HTR-8/SVneo (cell line): Measurements from ENCODE around the gene AQR.
A peak's percentile ranks its signal among the peaks of the same experiment; 100 is the strongest.

Experiments used
- DNase-seq: peaks from one replicate; pipeline ENCODE4 v3.0.0; 2011; ENCODE audit warnings: low spot score, mixed read lengths; ENCODE audit not compliant: insufficient read length
- FAIRE-seq: peaks from 2 replicates; lab custom pipeline; 2011; peaks lifted over from hg19 to GRCh38; lab: Jason Lieb, UNC

Gene AQR

DNA sequence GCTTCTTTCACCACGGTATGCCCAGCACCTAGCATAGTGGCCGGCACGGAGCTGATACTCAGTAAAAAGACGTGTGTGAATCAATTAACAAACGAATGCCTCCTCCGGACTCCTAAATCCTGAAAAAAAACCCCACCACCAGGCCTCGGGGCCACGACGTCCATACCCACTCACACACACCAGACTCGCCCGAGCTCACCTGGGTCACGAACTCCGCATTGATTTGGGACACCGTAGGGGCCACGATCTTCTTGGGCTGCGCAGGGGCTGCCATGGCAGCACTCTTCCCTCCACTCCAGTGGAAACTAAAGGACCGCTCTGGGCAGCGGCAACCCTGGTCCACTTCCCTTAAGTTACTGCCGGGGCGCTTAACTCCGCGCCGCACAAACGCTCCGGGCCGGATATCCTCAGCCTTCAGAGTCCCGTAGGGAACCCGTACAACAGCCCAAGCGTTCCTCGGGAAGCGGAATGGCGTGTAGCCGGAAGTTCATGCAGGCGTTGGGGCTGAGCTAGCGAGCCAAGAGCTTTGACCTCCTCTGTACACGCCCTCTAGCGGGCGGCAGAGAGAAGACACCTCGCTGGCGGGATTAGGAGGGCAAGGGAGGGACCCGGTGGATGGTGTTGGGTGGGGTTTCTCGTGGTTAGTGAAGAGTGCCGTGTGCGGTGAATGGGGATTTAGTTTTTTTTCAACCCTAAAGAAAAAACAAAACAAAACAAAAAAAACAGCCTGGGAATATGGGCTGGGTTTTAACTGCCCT lies at the start of gene AQR:
AQR (minus strand) TSS at position 403 of the 758 bp plus-strand sequence; CDS start at position 274, 129 bp downstream.
- FAIRE-seq (peak; percentile 73), DNase-seq (peak; percentile 89)

DNA sequence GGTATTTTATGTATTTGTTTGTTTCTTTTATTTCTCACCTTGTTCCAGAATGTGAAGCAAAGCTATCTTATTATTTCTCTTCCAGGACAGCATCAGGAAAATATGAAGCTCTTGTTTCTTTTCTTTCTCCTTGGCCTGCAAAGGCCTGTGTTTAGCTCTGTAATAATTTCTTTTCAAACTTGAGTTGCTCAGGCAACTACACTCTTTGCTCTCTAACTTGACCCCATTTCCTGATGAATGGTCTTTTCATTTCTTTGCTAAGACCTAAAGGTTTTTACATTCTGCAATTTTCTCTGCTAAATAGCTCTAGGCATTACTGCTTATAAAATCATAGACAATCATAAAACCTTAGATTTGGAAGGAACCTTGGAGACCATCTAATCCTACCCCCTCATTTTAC lies 44.7 kb upstream of the AQR start:
- DNase-seq (no peak), FAIRE-seq (no peak)

- FAIRE-seq = no peak
- DNase-seq = no peak
Measured at GRCh38 chr15:35013370-35013769, 43.8 kb upstream of the AQR start.

- FAIRE-seq (no peak), DNase-seq (no peak)
Measured at GRCh38 chr15:35007397-35007796, 37.9 kb upstream of the AQR start.

DNA sequence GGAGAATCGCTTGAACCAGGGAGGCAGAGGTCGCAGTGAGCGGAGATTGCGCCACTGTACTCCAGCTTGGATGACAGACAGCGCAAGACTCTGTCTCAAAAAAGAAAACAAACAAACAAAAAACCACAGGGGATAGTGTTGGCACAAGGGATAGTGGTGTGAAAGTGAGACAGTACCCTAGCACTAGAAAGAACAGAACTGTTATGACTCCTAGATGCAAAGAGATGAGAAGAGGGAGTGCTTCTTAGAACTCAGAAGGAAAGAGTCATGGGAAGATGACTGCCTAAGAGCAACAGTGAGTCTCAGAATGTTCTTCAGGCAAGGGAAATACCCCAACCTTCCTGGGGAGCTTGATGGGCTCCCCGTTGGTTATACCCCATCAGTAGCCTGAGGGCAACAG lies 36.4 kb upstream of the AQR start:
- FAIRE-seq = no peak
- no peak for DNase-seq

- DNase-seq (no peak), FAIRE-seq (no peak)
Measured at GRCh38 chr15:35003928-35004327, 34.4 kb upstream of the AQR start.

- no peak for FAIRE-seq
- peak; percentile 15 for DNase-seq
Measured at GRCh38 chr15:35000511-35000910, 31.0 kb upstream of the AQR start.

DNA sequence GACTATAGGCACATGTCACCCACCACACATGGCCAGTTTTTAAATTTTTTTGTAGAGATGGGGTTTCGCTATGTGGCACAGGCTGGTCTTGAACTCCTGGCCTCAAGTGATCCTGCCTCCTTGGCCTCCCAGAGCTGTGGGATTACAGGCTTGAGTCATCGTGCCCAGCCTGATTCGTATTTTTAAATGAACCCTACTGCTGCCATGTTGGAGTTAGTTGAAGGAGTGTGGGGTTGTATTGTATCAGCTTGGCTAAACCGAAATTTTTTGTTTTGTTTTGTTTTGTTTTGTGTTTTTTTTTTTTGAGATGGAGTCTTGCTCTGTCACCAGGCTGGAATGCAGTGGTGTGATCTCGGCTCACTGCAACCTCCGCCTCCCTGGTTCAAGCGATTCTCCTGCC lies 30.4 kb upstream of the AQR start:
- FAIRE-seq = no peak

GRCh38 chr15:34994925-34995324 lies 25.4 kb upstream of the AQR start:
- DNase-seq = no peak
- FAIRE-seq = no peak

More for the DNA sequence above, 30.4 kb upstream of the AQR start:
- DNase-seq = no peak

DNA sequence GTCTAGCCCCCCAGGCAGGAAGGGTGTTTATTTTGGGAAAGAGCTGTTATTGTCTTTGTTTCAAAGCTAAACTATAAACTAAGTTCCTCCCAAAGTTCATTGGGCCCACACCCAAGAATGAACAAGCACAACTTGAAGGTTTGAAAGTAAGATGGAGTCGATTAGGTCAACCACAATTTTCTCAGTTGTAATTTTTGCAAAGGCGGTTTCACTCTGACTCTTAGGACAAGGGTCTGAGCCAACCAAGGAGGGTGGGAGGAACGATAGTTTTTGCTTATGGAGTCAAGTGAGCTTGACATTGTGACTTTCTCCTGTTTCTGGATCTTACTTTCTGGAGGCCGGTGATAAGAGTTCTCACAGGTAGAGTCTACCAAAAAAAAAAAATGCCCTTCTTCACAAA lies 24.3 kb upstream of the AQR start:
- no peak for FAIRE-seq
- DNase-seq = no peak

GRCh38 chr15:34993412-34993811 lies 23.9 kb upstream of the AQR start:
- DNase-seq (no peak), FAIRE-seq (no peak)

DNA sequence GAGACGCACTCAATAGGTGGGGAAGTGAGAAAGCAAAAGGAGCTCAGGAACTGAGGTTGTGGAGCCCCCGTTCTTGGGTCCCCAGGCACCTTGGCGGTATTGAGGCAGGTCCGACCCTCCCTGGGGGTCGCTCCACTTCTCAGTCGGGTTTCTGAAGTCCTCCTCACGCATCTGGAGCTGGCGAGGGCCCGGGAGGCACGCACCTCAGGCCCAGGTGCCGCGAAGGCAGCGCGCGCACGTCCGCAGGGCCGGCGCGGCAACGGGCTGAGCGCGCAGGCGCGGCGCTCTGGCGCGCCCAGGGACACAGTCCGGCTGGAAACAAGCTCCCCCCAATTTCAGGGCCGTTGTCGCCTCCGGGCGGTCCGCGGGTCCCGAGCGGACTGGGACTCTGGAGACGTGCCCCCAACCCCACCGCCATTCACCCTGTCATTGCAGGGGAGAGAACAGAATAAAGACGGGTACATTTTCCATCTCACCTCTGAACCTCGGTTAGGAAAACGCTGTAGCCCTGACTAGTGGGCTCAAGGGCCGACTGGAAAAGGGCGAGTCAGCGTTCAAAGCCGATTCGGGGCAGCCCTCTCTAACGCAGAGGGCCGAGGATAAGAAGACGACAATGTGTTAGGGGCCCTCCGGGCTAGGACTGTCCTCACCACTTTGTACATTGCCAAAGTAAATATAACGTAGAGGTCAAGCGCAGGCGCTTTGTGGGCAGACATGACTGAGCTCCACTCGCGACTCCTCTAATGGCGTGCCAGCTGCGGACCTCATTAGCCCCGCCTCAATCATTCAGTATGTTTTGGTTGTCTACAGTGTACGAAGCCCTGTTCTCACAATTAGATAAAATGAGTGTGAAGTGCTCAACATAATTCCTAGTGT lies 18.7 kb upstream of the AQR start, which contains the start of gene ZNF770:
ZNF770 (minus strand) TSS at position 261 of the 876 bp plus-strand sequence. CDS start 4,853 bp downstream, outside the sequence.
- FAIRE-seq (peak; percentile 28), DNase-seq (peak; percentile 69)

DNA sequence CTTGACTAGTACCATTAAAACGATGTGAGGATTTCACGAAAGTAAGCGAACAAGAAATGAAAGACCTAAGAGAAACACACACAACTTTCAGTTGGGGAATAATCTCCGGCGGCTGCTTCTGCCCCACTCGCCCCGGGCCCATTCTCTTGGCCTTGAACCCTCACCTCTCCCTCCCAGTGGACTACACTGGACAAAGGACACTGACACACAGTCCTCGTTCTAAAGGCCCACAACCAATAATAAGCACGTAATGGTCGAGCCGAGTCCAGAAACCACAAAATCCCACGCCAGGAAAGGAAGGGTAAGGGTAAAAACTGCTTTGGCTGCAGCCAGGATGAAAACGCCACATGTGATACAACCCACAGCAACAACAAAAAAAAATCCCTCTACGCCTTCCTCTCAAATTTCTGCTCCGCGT lies 18.1 kb upstream of the AQR start:
- no peak for FAIRE-seq
- no peak for DNase-seq

DNA sequence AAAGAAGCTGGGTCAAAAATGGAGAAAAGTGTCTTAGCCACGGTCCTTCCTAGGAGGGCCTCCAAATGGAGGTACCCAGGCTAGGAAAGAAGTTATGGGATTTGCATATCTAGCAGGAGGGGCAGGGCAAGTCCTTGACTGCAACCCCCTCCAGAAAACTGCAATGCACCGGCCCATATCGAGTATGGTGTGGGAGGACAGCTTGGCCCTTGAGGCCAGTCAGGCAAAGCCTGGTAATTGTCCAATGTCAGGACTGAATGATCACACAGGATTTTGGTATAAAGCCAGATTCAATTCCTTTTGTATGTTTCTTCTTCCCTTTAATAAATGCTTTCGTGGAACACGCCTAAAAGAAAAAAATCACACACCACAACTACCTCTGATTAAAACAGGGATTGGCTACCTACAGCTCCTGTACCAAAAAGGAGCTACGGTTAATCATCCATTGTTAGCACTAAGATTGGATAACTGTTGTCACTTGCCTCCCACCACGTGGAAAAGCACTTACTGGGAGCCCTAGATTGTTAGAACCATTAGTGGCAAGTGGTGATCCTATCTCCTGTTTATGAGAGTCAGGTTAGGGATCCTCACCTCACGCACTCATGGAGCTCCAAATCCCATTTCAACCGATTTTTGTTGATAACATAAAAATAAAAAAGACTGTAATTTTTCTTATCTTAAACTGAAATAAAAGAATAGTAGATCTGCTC lies 17.4 kb upstream of the AQR start:
- DNase-seq = no peak
- no peak for FAIRE-seq

GRCh38 chr15:34986326-34986725 lies 16.8 kb upstream of the AQR start:
- no peak for FAIRE-seq

GRCh38 chr15:34984889-34985630 lies 15.5 kb upstream of the AQR start:
- DNase-seq (no peak), FAIRE-seq (no peak)

More at GRCh38 chr15:34986326-34986725, 16.8 kb upstream of the AQR start:
- DNase-seq = no peak

GRCh38 chr15:34976743-34977142 lies 7.2 kb upstream of the AQR start:
- FAIRE-seq = no peak
- DNase-seq = no peak

DNA sequence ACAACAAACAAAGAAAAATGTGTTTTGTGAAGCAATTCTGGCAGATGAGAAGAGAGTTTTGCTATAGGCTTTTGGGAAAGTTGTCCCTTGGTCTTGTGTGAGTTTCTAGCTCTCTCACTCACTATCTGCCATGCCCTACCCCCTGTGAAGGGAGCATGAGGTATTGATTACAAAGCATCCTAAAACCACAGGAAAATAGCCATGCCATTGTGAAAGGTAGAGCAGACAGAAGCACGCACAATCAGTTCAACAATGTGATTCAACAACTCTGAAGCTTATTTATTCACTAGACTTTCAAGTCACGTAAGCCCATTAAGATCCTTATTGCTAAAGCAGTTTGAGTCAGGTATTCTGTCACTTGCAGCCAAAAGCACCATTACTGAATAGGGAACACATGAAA lies 6.5 kb upstream of the AQR start:
- DNase-seq (no peak), FAIRE-seq (no peak)

- no peak for DNase-seq
- FAIRE-seq = no peak
Measured at GRCh38 chr15:34973512-34973911, 4.0 kb upstream of the AQR start.
